ENCODE measurements around the gene LMTK3. TPM values are rescaled to one million over a fixed set of nuclear protein-coding genes. Genes with fewer than 3 reads are reported as not detected.

LMTK3 gene
- total and polyA plus RNA-seq, 2 experiments from 2014 or later = 1.6 to 11.8 TPM

- Histone ChIP-seq H3K36me3 (ENCODE audit: insufficient read depth) (peaks cover 19% of the 10 kb centered on the region), H3F3A (replicated peaks; ENCODE audit: low read depth) (peaks cover 35% of the 10 kb centered on the region), H4K20me1 (replicated peaks; ENCODE audit: insufficient read depth) (peaks cover 11% of the 10 kb centered on the region), H3K27me3 (ENCODE audit: insufficient read depth) (peaks cover 30% of the 10 kb centered on the region), H3K9me2 (ENCODE audit: insufficient read depth) (no peaks in the 10 kb centered on the region), H3K27ac (ENCODE audit: low read depth) (no peak overlapping the region), H3K4me3 (peak overlapping the region; percentile 86), H3K79me2 (replicated peaks; ENCODE audit: insufficient read depth) (peaks cover 27% of the 10 kb centered on the region), H3K4me1 (ENCODE audit: insufficient read depth) (peaks cover 22% of the 10 kb centered on the region), H3K4me2 (peak overlapping the region; percentile 86), H2AFZ (no peak overlapping the region)
- TF ChIP-seq CREB1 (CRISPR knock-in tag; IDR thresholded peaks at IDR 0.05; ENCODE audit: low read depth) = no peak
- TF ChIP-seq, protein P1, sequence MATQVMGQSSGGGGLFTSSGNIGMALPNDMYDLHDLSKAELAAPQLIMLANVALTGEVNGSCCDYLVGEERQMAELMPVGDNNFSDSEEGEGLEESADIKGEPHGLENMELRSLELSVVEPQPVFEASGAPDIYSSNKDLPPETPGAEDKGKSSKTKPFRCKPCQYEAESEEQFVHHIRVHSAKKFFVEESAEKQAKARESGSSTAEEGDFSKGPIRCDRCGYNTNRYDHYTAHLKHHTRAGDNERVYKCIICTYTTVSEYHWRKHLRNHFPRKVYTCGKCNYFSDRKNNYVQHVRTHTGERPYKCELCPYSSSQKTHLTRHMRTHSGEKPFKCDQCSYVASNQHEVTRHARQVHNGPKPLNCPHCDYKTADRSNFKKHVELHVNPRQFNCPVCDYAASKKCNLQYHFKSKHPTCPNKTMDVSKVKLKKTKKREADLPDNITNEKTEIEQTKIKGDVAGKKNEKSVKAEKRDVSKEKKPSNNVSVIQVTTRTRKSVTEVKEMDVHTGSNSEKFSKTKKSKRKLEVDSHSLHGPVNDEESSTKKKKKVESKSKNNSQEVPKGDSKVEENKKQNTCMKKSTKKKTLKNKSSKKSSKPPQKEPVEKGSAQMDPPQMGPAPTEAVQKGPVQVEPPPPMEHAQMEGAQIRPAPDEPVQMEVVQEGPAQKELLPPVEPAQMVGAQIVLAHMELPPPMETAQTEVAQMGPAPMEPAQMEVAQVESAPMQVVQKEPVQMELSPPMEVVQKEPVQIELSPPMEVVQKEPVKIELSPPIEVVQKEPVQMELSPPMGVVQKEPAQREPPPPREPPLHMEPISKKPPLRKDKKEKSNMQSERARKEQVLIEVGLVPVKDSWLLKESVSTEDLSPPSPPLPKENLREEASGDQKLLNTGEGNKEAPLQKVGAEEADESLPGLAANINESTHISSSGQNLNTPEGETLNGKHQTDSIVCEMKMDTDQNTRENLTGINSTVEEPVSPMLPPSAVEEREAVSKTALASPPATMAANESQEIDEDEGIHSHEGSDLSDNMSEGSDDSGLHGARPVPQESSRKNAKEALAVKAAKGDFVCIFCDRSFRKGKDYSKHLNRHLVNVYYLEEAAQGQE (IDR thresholded peaks at IDR 0.05; ENCODE audit: unreplicated experiment) = no peak
- TF ChIP-seq, protein P2, sequence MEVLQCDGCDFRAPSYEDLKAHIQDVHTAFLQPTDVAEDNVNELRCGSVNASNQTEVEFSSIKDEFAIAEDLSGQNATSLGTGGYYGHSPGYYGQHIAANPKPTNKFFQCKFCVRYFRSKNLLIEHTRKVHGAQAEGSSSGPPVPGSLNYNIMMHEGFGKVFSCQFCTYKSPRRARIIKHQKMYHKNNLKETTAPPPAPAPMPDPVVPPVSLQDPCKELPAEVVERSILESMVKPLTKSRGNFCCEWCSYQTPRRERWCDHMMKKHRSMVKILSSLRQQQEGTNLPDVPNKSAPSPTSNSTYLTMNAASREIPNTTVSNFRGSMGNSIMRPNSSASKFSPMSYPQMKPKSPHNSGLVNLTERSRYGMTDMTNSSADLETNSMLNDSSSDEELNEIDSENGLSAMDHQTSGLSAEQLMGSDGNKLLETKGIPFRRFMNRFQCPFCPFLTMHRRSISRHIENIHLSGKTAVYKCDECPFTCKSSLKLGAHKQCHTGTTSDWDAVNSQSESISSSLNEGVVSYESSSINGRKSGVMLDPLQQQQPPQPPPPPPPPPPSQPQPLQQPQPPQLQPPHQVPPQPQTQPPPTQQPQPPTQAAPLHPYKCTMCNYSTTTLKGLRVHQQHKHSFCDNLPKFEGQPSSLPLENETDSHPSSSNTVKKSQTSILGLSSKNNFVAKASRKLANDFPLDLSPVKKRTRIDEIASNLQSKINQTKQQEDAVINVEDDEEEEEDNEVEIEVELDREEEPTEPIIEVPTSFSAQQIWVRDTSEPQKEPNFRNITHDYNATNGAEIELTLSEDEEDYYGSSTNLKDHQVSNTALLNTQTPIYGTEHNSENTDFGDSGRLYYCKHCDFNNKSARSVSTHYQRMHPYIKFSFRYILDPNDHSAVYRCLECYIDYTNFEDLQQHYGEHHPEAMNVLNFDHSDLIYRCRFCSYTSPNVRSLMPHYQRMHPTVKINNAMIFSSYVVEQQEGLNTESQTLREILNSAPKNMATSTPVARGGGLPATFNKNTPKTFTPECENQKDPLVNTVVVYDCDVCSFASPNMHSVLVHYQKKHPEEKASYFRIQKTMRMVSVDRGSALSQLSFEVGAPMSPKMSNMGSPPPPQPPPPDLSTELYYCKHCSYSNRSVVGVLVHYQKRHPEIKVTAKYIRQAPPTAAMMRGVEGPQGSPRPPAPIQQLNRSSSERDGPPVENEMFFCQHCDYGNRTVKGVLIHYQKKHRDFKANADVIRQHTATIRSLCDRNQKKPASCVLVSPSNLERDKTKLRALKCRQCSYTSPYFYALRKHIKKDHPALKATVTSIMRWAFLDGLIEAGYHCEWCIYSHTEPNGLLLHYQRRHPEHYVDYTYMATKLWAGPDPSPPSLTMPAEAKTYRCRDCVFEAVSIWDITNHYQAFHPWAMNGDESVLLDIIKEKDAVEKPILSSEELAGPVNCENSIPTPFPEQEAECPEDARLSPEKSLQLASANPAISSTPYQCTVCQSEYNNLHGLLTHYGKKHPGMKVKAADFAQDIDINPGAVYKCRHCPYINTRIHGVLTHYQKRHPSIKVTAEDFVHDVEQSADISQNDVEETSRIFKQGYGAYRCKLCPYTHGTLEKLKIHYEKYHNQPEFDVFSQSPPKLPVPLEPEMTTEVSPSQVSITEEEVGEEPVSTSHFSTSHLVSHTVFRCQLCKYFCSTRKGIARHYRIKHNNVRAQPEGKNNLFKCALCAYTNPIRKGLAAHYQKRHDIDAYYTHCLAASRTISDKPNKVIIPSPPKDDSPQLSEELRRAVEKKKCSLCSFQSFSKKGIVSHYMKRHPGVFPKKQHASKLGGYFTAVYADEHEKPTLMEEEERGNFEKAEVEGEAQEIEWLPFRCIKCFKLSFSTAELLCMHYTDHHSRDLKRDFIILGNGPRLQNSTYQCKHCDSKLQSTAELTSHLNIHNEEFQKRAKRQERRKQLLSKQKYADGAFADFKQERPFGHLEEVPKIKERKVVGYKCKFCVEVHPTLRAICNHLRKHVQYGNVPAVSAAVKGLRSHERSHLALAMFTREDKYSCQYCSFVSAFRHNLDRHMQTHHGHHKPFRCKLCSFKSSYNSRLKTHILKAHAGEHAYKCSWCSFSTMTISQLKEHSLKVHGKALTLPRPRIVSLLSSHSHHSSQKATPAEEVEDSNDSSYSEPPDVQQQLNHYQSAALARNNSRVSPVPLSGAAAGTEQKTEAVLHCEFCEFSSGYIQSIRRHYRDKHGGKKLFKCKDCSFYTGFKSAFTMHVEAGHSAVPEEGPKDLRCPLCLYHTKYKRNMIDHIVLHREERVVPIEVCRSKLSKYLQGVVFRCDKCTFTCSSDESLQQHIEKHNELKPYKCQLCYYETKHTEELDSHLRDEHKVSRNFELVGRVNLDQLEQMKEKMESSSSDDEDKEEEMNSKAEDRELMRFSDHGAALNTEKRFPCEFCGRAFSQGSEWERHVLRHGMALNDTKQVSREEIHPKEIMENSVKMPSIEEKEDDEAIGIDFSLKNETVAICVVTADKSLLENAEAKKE (CRISPR knock-in tag; IDR thresholded peaks at IDR 0.05) = no peak
- no peak for TF ChIP-seq ZNF331 (CRISPR knock-in tag; IDR thresholded peaks at IDR 0.05; ENCODE audit: low read depth)
- TF ChIP-seq, protein P3, sequence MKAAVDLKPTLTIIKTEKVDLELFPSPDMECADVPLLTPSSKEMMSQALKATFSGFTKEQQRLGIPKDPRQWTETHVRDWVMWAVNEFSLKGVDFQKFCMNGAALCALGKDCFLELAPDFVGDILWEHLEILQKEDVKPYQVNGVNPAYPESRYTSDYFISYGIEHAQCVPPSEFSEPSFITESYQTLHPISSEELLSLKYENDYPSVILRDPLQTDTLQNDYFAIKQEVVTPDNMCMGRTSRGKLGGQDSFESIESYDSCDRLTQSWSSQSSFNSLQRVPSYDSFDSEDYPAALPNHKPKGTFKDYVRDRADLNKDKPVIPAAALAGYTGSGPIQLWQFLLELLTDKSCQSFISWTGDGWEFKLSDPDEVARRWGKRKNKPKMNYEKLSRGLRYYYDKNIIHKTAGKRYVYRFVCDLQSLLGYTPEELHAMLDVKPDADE (IDR thresholded peaks at IDR 0.05) = no peak
- TF ChIP-seq, protein P4, sequence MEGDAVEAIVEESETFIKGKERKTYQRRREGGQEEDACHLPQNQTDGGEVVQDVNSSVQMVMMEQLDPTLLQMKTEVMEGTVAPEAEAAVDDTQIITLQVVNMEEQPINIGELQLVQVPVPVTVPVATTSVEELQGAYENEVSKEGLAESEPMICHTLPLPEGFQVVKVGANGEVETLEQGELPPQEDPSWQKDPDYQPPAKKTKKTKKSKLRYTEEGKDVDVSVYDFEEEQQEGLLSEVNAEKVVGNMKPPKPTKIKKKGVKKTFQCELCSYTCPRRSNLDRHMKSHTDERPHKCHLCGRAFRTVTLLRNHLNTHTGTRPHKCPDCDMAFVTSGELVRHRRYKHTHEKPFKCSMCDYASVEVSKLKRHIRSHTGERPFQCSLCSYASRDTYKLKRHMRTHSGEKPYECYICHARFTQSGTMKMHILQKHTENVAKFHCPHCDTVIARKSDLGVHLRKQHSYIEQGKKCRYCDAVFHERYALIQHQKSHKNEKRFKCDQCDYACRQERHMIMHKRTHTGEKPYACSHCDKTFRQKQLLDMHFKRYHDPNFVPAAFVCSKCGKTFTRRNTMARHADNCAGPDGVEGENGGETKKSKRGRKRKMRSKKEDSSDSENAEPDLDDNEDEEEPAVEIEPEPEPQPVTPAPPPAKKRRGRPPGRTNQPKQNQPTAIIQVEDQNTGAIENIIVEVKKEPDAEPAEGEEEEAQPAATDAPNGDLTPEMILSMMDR (conservative IDR thresholded peaks at IDR 0.05; ENCODE audit: low read depth in 2 of 2) = no peak
- no peak for TF ChIP-seq POLR2AphosphoS5 (IDR thresholded peaks at IDR 0.05; ENCODE audit: low read depth)
- no peak for TF ChIP-seq STAT1 (IDR thresholded peaks at IDR 0.05; ENCODE audit: unreplicated experiment)
- no peak for TF ChIP-seq ZNF114 (CRISPR knock-in tag; IDR thresholded peaks at IDR 0.05)
- no peak for TF ChIP-seq JUNB (IDR thresholded peaks at IDR 0.05; ENCODE audit: unreplicated experiment)
- no peak for TF ChIP-seq NANOG (IDR thresholded peaks at IDR 0.05; ENCODE audit: borderline replicate concordance)
- TF ChIP-seq EZH2 (IDR thresholded peaks at IDR 0.05; ENCODE audit: low read depth, unreplicated experiment) = no peak
- TF ChIP-seq EZH2phosphoT487 (IDR thresholded peaks at IDR 0.05; ENCODE audit: unreplicated experiment) = no peak
- peaks cover 23% of the 10 kb centered on the region for H3K27me3 Mint-ChIP-seq (ENCODE audit: insufficient read depth, low read depth, poor library complexity)
- ATAC-seq = no peak
- peaks cover 19% of the 10 kb centered on the region for H3K4me1 Mint-ChIP-seq
- DNase-seq (ENCODE audit: low spot score) = no peak
- no peak overlapping the region for H3K27ac Mint-ChIP-seq
- H3K36me3 Mint-ChIP-seq (ENCODE audit: low read depth) = peaks cover 45% of the 10 kb centered on the region
- H3K4me3 Mint-ChIP-seq = peak overlapping the region; percentile 92
- H3K9me3 Mint-ChIP-seq = no peaks in the 10 kb centered on the region; the same call in 2 of the 3 replicates
These were observed 66.8 kb downstream of the LMTK3 start for GRCh38 chr19:48444936-48445200.

All from GM23338 (cell line).